GM18499 (cell line): ENCODE measurements around the gene IPO8.

Source experiments
- ATAC-seq: cut with Tn5 transposase; IDR thresholded peaks from one replicate; pipeline ENCODE4 v1.9.1; 2021; ENCODE audit warnings: moderate number of reproducible peaks; ENCODE audit not compliant: insufficient read depth, unreplicated experiment

The IPO8 gene

DNA sequence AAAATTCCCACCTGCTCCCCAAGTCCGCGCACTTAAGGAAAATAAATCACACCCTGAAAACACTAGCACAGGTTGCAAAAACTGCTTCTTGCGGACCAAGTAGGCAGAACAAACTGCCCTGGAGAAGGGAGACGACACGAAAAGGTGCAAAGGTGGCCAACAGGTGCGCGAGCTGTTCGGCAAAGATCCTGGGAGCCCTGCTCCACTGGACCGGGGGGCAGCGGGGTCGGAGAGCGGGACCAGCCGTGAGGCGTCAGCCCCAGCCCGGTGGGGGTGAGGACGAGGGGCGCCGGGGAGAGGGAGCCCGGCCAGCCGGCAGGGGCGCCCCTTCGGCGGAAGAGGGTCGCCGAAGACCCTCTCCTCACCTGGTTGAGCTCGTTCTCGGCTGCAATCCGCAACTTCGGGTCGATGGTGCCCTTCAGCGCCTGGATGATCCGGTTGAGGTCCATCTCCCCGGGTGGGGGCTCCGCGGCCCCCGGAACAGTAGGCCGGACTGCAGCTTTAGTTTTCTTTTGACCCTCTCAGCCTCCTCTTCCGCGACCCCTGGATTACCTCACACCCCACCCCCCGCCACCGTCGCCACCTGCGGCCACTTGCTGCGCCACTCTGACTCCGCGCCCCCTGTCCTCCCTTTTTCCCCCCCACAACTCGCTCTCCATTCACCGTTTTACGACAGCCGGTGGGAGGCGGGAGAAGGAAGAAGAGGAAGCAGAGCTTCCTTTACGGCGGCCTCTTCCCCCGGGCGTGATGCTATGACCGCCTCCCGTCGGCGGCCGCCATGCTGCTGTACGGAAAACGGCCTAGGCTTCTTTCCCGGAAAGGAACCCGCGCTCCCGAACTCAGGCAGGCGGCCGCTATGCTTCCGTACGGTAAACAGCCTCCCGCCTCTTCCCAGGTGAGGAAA, at the start of gene IPO8:
Gene IPO8 (minus strand): TSS at position 671 of the 904 bp plus-strand sequence. CDS start 222 bp downstream, at position 449.
- peak; percentile 35 for ATAC-seq

DNA sequence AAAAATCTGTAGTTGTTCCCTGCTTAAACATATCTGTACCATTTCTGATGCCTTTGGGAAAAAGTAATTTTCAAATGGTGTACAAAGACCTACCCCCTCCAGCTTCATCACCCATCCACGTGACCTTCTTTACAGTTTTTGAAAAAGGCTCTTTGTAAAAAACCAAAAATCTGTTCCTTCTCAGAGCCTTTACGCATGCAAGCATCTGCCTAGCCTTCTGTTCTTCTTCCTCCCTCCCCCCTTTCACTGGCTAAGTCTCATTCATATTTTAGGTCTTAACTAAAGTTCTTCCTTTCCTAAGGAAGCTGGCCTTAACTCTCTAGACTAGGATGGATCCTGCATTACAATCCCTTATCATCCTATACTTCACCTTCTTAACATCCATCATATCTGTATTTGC, 48.7 kb upstream of the IPO8 start:
- no peak for ATAC-seq

DNA sequence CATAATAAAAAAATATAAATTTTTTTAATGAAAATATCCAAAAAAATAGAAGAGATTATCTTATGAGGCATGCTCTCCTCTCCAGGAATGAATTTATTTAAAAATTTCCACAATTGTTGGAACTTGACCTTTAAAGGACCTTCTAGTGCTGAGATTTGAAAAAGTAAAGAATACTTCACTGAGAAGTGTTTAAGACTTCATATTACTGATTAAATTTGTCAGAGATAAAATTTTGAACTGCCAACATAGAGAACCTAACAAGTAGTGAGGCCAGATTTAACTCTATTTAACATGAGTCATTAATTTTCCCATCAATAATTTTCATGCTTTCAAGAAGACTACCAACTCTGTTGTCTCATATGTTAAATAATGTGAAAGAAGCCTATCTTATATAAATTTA, 44.6 kb upstream of the IPO8 start:
- no peak for ATAC-seq

DNA sequence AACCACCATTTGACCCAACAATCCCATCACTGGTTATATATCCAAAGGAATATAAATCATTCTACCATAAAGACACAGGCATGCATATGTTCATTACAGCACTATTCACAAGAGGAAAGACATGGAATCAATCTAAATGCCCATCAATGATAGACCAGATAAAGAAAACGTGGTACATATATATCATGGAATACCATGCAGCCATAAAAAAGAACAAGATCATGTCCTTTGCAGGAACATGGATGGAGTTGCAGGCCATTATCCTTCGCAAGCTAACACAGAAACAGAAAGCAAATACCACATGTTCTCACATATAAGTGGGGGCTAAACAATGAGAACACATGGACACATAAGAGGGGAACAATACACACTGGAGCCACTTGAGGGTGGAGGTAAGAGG, 43.4 kb upstream of the IPO8 start:
- ATAC-seq = no peak

DNA sequence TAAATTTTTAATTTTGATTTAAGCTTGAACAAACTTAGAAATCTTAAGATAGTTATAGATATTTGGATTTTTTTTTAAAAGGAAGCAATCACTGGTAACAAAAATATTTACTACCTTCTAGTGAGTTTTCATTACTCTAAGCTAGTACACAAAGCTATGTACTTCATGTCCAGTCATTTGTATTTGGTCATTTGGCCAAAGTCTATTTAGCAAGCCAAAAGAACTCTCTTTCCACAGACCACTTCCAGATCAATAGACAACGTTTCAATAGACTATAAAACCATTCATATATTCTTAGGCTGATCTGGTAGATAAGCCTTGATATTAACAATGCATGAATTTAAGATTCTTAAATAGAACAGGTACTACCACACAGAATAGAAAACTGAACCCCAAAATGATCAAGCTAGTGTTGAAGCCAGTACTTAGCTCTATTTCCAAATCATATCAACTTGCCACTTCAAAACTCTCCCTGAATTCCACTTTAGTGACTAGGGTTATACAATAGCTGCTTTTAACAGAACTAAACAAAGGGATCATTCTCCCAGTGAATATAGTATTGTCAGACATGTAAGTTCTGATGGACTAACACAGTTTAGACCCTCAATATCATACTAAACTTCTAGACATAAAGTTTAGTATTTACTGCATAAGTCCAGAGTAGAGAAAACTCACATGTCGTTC, 37.4 kb upstream of the IPO8 start:
- no peak for ATAC-seq

DNA sequence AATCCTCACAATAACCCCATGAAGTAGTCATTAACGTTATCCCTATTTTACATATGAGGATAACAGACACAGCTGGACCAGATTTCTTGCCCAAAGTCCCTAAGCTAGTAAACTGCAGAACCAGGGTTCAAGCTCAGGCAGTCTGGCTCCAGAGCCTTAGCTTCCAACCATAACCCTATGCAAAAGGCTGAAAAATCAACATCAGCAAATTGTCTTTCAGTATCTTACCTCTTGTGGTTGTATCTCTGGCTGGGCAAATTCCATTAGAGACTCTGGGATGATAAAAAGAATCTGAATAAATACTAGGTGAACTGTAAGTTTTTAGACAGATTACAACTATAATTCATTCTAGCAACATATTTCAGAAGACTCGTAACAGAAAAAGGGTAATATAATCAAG, 34.3 kb upstream of the IPO8 start:
- ATAC-seq = no peak

DNA sequence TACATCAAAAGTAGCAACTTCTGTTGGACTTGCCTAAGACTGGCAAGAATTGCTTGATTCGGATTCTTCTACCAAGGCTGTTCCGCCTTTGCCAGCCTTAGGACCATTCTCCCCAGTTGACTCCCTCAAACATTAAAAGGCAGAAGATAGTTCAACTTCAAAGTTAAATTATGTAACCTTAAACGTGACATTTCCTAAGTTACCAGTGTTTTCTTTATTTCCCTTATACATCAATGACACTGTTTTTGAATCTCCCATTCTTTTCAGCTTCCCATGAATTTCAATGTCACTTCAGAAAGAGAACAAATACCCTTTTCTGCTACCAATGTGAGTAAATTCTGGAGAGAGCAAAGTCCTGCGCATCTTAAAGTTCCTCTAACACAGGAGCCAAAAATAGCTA, 33.9 kb upstream of the IPO8 start:
- ATAC-seq = no peak

DNA sequence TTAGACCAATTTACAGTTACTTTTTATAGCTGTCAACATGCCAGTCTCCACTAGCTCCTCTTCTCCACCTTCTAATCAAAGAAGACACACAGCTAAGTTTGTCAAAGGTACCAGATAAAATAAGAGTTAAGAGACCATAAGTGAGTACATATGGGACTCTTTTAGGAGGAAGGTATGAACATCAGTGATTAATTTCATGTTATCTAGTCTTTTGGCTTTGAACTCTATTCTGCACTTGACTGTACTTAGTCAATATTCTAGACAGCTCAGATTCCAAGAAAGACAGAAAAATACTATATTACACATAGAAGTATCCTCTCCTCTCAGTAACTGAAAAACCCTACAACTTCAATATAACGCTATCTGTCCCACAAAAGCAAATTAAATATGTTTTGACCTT, 31.0 kb upstream of the IPO8 start:
- no peak for ATAC-seq

DNA sequence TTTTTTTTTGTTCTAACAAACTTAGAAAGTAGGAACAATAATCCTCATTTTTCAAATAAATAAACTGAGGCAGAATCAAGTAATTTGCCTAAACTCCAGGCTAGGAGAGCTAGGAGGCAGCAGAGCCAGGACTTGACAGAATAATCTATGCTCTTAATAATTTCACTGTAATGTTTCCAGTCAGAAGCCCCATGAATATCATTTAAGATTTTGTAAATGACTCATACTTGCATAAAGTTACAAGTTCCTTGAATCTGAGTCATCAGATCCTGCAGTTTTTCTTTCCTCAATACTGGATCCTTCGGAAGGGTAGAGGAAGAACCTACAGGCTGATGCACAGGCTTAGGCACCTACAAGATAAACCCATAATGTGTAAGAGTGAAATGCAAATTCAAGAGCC, 30.1 kb upstream of the IPO8 start:
- no peak for ATAC-seq

DNA sequence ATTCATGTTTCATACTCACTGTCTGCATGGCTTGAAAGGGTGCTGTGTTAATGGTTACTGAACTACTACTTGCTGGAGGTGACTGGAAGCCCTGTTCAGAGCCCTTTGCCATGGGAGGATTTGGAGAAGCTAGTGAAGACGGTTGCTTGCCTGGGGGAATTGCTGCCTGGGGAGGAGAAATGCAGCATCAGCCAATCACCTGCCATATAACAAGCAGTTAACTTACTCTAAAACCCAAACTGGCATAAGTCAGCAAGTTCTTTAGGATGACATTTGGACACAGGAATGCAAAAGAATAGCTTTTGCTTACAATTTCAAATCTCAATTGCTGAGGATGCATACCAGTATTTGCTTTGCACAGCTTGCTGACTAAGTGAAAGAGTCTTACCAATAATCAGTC, 23.4 kb upstream of the IPO8 start:
- no peak for ATAC-seq

DNA sequence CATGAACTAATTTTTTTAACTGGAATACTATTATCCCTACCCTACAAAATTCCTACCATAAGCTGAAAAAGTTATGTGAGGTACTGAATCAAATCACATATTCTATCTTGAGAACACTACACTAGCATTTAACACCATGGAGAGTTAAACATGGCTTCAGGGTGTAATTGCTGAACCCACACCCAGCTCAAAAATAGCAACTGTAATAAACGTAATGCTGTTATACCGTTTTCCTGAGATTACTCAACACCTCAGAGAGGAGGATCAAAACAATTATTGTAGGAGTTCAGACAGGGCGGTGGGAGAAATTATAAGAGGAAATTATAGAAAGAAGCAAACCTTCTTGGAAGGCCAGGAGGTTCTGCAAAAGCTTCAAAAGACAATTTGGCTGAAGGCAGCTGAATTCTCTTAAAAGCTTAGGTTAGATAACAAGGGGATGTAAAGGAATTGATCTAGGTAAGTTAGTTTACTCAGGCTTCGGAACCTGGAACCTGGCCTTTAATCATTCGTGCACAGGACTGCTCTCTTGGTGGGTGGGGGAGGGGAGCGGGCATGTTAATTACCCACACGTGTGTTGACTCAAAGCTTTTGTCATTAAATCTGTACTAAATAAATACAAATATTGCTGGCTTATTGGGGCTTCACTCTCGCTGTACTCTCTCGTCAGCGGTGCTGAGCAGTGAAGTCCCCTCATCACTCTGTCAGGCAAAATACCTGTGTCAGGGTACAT, 12.1 kb upstream of the IPO8 start:
- ATAC-seq = no peak

DNA sequence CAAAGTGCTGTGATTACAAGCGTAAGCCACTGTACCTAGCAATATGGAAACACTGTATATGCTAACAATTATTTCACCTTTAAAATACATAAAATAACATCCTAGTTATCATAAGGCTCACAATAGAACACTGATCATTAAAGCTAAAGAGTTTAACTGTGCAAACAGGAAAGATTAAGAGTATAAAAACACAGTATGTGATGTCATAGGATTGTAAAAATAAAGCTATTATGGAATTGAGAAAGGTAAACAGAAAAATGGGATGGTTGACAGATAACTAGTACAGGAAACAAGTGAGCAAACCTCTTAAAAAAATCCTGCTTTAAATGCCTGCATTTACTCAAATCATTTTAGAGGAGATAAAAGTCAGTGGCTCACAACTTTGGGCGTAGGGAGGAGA, 10.8 kb upstream of the IPO8 start:
- ATAC-seq = no peak

DNA sequence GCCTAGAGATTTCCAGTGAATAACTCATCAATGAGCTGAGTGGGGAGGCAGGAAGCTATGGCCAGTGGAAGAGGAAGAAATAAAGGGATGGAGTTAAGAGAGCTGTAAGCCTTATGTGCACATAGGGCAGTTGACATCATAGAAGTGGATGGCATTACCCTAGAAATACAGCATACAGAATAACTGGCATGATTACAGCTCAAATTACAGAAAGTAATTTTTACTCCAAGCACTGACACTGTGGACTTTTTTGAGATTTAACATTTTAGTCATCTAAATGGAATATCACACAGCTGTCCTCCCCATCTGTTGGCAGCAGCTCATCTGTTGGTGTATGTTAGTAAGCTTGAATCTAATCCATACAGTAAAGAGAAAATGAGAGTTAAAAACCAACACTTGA, 5.4 kb upstream of the IPO8 start:
- ATAC-seq = no peak

DNA sequence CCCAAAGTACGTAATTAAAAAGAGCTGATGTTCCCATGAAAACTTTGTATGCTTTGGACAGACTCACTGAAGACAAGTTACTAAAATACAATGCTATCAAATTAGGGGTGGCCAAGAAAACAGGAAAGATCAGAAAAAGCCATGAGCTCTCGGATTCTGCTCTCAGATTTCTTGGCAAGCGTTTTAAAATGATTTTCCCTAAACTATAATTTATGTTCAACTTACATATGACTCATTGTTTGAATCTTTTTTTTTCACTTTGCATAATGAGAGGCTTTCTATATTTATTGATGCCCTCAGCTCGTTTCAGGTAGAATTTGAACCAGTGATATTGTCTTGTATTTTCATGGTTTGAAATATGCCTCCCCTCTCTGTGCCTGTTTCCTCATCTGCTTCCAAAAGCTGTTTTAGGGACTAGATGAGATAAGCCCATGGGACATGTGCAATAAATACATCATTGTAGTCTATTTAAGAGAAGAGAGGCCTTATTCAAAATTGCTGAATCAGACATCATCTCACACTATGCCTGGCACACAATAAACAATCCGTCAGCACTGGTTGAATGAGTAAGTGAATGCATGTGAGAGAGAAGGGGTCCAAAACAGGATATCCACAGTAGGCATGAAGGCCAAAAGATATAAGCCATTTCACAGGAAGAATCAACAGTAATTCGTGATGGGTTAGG, 4.7 kb upstream of the IPO8 start:
- ATAC-seq = no peak

DNA sequence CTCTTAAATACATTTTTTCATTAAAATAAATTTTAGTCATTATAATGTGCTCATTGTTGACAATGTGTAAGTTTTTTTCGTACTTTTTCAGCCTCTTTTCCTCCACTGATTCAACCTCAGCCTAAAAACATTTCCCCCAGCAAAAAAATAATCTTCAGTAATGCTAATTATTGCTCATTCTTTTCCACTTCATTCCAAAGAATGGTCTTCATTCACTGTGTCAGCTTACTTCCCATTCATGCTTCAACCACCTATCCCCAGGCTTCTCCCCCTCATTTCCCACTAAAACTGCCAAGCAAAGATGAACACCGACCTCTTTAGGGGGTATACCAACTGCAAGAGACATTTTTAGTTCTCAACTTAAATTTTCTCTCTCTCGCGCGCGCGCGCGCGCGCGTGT, 2.7 kb upstream of the IPO8 start:
- no peak for ATAC-seq

DNA sequence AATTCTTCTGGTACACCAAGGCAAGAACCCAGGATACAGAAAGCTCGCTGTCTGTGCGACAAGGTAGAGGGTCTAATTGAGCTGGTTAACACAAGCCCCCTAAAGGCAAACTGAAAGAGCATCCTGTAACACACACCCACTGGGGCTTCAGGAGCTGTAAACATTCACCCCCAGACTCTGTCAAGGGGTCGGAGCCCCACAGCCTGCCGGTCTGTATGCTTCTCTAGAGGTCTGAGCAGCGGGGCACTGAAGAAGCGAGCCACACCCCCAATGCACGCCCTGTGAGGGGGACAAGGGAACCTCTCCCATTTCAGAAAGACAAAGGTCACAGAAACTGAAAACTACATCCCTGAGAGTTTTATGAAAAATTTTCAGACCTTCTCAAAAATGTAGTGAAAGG, 1.3 kb upstream of the IPO8 start:
- ATAC-seq = no peak

DNA sequence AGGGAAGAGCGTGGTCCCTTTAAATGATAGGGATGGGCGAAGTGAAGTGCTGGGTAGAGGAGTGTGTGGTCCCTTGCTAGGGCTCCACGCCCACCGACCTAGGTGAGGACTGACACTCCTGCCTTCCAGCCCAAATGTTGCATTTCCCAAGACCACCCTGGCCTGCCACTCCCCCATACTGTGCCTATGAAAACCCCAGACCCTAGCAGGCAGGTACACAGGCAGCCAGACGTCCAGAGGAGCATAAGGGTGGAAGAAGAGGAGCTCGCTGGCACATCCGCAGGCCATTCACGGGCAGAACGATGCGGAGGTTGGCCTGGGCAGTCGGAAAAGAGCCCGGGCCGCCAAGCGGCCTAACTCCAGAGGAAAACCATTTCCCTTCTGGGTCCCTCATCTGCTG, 817 bp upstream of the IPO8 start:
- ATAC-seq = no peak

DNA sequence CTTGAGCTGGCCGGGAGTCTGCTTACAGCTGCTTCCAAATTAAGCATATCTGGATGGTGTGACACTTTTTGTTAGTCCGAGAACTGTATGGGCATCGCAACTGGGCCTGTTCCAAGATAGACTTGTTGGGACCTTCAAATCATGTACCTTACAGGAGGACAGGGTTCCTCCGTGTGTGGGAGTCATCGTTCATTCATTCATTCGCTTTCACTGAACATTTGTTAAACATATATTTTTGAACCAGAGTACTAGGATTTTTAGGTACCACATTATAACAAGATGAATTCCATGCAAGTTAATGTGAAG, 387 bp upstream of the IPO8 start:
- ATAC-seq = peak; percentile 40

DNA sequence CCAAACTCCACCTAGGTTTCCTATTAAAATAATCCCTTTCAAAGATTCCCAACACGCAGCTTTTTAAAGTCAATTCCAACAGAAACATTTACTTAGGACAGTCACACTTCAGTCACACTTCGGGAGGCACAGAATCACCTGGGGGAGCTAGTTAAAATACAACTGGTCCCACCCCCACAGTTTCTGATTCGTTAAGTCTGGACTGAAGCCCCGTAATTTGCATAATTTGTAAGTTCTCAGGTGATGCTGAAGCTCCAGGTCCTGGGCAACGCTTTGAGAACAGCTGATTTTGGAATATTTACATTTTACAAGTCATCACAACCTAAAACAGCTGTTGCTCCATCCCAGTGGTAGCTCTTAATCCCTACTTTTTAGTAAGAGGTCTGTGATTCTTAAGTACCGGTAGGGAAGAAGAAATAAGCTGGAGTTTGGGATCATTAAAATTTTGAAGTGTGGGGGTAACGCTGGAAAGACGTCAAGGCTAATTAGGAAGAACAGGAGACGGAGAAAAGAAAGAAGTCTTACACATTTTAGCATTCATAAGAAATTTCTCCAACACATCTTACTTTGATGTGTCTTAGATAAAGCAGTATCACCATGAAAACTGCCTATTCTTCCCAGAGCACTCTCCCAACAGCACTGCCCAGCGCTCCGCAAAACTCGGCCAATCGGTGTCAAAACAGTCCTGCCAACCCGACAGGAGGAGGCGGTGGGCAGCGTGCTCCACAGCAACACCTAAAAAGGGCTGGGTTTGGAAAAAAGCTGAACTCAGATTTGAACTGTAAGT, 1.1 kb downstream of the IPO8 start:
- ATAC-seq = no peak

DNA sequence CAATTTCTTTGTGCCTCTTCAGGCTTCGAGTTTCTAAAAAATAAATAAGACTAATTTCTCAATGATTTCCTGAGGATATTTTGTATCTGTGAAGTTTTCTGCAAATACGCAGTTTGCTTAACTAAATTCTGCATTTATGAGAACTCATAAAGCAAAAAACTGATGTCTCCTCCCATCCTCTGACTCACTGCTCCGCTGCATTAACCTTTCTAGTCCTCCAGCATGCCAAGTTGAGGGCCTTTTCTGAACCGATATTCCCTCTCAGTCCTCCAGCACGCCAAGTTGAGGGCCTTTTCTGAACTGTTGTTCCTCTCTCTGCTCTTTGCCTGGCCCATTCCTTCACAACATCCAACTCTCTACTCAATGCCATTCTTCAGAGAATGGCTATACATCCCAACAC, 3.2 kb downstream of the IPO8 start:
- ATAC-seq = no peak
